HG03159 (cell line): Measurements from ENCODE around the gene PPP1R16B.

Experiments used
- ATAC-seq: cut with Tn5 transposase; IDR thresholded peaks from one replicate; pipeline ENCODE4 v1.9.1; 2021; ENCODE audit warnings: mild to moderate bottlenecking, moderate library complexity; ENCODE audit not compliant: unreplicated experiment

Gene PPP1R16B

DNA sequence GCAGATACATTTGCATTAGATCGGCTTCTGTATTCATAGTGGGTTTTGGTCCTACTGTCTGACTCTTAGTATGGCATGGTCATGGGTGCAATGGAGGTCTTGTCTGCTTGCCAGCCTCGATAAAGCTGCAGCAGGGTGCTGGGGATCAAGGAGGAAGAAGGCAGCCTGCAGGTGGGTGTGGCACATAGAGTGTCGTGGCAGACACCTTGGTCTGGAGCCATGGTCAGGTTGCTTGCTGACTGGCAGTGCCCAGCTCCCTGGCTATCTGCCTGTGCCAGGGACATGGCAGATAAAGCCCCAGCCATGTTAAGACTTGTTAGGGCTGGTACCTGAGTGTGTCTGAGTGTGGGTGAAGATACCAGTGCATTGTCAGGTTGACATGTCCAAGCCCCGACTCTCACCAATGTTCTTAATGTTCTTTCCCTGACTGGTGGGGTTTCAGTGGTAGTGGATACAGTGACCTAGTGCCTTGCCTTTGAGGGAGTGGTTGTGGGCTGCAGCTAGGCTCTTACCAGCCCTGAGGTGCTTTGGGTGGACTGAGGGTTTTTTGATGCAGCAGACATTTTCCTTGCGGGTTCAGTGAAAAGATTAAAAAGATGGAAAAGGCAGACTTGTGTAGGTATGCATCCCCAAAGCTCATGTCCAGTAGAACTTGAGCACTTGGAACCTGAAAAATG is 122.5 kb downstream of the PPP1R16B start:
- ATAC-seq, result no peak

DNA sequence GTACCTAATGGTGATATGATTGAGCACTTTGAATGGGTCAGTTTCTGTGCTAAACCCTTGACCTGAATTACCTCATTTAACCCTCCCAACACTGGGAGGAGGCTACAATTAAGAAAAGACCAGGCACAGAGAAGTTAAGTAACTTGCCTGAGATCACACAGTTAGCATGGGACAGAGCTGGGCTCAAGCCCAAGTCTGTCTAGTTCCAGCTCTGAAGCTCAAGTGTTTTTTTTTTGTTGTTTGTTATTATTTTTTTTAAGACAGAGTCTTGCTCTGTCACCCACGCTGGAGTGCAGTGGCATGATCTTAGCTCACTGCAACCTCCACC is 124.7 kb downstream of the PPP1R16B start:
- no peak for ATAC-seq

DNA sequence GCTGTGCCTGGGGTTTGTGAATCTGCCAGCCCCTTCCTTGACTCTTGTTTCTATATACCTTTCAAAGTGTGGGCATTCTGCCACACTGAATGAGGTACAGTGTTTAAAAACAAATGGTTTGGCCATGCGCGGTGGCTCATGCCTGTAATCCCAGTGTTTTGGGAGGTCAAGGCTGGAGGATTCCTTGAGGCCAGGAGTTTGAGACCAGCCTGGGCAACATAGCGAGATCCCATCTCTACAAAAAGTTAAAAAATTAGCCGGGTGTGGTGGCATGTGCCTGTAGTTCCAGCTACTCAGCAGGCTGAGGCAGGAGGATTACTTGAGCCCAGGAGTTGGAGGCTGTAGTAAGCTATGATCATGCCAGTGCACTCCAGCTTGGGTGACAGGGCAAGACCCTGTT is 126.5 kb downstream of the PPP1R16B start:
- no peak for ATAC-seq

DNA sequence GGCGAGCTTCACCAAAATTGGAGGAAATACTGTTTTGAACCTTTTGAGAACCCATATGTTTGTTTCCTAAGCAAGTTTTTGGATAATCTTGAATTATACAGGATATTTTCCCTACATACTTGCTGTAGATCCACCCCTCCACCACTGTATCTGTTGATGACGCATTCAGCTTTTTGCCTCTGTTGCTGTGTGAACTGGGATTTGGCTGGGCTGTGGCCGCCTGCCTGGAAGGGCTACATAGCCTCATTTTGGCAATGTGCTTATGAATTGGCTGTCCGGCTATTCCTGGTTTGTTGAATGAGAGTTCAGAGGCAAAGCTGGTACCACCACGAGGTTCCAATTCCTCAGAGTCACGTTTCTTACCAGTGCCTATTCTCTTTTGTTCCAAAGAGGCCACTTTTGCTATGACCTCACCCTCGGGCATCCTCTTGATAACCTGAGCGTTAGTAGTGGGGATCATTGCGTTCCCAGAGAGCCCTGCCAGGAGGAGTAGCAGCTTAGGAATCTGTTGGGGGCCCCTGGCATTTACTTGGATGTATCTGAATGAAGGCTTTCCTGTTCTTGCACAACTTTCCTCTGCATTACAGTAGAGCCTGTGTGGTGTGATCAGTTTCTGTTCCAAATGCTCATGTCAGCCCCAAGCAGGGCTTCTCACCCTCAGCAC is 127.1 kb downstream of the PPP1R16B start:
- no peak for ATAC-seq

DNA sequence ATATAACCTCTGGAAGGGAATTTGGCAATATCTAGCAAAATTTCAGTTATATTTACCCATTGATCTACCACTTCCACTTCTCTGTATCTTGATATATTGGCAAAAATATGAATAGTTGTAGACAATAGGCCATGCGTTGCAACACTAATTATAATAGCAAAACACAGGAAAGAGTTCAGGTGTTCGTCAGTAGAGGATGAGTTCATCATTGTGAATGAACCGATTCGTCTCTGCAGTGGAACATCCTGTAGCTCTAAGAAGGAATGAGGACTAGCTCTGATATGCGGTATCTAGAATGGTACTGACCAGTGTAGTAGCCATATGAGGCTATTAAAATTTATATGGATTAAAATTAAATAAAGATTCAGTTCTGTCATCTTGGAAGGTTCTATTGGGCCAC is 129.0 kb downstream of the PPP1R16B start:
- no peak for ATAC-seq

DNA sequence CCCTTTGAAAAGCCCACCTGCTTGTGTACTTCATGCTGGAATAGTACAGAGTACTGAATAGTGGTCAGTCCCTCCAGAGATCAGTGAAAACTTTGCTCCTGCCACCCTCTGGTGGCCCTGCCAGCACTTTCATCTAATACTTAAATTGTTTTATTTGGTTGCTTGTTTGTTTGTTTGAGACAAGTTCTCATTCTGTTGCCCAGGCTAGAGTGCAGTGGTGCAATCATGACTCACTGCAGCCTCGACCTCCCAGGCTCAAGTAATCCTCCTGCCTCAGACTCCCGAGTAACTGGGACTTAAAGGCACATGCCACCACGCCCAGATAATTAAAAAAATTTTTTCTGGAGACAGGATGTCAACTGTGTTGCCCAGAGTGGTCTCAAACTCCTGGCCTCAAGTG is 129.8 kb downstream of the PPP1R16B start:
- no peak for ATAC-seq

DNA sequence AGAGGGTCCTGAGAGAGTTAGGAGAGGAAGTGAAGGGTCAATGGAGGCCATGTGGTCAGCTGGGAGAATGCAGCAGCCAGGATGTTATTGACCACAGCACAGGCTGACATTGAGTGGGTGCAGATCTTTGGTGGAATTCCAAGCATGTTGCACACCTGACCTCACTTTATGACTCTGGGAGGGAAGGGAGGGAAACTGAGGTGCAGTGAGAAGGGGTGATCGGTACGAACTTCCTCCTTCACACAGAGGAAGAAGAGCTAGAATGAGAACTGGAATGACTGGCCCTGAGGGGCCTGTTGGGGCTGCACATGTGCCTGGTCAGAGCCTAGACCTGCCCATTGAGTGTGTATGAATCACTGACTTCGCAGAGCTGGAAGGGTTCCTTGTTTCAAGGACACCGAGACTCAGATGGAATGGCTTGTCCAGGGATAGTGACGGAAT is 130.5 kb downstream of the PPP1R16B start:
- ATAC-seq, result no peak

DNA sequence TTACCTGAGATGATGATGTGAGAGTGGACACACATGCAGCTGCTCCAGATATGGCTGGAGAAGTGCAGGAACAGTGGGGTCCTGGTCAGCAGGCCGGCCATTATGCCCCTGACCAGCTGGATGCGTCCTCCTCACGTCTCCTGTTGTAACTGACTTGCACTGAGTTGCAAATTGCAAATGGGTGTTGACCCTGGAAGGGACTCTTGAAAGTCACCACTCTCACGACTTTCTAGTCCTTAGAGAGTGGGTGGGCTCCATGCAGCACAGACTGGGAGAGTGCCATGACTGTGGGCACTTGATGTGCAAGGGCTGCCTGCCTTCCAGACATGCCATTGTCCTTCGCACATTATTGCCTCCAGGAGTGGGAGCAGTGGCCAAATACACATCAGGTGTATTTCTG is 131.5 kb downstream of the PPP1R16B start:
- no peak for ATAC-seq

DNA sequence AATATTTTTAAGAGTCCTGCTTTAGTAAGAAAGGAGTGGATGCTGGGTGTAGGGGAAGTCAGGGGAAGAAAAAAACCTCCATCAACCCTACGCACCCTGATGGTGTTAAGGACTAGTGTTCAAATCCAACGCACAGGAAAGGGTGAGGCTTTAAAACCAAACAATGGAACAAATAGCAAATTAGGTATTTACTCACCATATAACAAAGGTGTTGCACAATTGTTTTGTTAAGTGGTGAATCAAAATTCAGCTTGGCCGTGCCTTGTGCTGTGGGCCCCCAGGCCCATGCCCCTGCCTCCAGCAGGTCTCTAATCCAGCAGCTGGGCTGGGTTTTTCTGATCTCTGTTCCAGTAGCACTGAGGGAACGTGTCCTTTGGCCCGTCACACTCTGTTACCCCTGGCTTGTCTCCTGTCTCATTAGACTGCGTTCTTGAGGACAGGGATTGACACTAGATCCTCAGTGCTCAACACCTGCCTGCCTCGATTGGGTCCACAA is 132.5 kb downstream of the PPP1R16B start:
- ATAC-seq, result no peak

DNA sequence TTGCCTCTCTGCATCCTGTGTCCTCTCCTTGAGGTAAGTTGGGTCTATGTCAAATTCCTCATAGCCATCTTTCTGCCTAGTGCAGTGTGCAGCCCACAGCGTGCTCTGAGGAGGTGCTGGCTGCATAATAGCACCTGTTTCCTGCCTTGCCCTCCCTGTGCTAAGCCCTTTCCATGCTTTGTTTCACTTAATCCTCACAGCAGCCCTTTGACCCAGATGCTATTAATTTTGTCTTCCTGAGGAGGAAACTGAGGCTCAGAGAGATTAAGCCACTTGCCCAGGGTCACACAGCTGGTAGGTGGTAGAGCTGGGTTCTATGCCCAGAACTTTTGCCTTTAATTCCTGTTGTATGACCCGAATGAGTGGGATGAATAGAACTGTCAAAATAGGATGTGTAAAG is 134.2 kb downstream of the PPP1R16B start:
- ATAC-seq, result no peak

DNA sequence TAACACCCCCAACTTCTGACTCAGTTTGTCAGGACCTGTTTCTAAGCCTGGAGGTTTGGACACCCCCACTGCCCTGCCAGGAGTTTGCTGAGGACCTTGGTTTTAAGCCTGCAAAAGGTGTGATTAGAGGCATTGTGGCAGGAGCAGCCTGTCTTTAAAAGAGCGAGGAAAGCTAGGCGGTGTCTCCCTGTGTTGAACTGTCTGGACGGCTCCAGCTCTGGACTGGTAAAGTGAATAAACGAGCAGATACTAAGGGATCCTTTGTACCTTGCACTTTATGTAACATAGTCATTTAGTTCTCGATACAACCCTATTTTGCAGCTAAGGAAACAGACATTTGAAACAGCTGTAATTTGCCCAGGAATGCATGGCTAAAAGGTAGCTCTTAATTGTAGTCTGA is 135.1 kb downstream of the PPP1R16B start:
- ATAC-seq, result no peak

DNA sequence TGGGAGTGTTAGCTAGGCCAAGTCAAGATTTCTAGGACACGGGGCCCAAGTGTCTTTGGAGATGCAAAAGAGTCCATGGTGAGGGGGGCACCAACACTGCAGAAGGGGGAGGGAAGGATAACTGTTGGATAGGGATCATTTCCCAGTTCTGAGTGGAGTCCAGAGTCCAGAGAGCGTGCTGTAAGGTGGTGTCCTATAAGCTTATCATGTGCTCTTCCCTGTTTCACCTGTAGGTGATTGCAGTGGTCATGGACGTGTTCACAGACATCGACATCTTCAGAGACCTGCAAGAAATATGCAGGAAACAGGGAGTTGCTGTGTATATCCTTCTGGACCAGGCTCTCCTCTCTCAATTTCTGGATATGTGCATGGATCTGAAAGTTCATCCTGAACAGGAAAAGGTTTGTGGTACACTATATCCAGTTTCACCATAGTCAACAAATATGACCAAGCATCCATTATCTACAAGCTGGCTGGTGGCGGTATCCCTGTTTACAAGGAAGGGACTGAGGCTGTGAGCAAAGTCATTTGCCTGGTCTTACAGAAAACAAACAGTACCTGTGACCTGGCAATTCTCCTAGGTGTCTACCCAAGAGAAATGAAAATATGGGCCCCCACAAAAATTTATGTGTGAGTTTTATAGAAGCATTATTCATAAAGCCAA is 136.4 kb downstream of the PPP1R16B start:
- ATAC-seq, result no peak

DNA sequence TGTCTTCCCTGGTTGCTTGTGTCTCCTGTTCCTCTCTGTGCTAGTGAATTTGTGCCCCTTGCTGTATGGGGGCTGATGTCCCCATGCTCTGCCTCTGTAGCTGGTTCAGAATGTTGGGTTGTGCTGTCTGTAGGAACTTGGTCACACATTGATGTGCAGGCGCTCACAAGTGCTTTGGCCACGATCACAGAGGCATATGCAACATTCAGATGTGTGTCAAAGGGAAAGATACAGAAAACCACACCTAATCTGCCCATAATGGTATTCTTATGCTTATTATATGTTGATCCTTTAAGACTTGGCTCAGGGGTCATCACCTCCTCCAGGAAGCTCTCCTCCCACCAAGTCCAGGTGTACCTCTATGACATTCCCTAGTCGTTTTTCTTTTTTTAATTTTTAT is 139.5 kb downstream of the PPP1R16B start:
- ATAC-seq, result no peak

DNA sequence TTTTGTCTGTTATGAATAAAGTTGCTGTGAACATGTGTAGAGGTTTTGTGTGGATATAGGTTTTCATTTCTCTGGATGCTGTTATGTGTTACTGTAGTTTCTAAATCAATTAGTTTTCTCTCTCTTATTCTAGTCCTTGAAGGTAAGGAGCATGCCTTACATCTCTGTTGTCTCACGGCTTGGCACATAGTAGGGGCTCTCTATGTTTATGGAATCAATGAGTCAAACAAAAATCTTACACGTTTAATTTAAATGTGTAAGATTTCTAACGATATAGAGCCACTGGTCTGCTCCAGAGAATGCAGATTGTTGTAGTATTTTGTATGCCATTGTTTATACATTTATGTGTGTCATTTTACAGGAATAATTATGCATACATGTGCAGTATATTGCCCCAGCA is 141.3 kb downstream of the PPP1R16B start:
- ATAC-seq, result no peak

DNA sequence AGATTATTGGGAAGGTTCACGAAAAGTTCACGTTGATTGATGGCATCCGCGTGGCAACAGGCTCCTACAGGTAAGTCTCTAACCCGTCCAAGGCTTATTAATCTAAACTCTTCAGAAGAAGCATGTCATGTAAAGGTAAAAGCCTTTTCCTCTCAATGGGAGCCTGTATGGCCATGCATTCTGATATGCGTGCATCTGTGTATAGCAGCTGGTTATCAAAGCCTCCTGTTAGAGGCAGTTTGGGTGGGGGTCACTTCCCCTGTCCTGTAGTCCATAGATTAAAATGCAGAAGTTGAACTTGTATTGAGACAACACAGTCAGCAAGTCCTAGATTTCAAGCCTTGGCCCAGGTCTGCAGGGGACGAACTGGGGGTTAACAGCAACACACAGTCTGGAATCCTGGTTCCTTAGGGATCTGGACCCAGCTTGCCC is 142.4 kb downstream of the PPP1R16B start:
- ATAC-seq, result no peak

DNA sequence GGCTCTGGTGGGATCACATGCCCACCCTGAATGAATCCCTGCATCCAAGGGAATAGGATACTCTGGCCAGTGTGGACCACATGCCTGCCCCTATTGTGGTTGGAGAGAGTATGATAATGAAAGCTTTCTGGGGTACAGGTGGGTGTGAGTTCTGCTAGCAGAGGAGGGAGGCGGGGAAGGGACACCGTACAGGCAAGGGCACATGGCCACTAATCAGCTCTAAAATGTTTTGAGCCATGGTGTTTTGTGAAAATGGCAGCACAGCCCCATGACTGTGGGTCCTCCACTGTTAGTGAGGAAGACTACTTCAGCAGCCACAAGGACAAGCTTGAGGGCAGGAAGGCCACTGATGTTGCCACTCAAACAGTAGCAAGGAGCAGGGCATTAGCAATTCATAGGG is 144.8 kb downstream of the PPP1R16B start:
- ATAC-seq, result no peak

DNA sequence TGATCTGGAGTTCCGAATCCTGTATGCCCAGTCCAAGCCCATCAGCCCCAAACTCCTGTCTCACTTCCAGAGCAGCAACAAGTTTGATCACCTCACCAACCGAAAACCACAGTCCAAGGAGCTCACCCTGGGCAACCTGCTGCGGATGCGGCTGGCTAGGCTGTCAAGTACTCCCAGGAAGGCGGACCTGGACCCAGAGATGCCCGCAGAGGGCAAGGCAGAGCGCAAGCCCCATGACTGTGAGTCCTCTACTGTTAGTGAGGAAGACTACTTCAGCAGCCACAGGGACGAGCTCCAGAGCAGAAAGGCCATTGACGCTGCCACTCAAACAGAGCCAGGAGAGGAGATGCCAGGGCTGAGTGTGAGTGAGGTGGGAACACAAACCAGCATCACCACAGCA is 146.1 kb downstream of the PPP1R16B start:
- no peak for ATAC-seq

DNA sequence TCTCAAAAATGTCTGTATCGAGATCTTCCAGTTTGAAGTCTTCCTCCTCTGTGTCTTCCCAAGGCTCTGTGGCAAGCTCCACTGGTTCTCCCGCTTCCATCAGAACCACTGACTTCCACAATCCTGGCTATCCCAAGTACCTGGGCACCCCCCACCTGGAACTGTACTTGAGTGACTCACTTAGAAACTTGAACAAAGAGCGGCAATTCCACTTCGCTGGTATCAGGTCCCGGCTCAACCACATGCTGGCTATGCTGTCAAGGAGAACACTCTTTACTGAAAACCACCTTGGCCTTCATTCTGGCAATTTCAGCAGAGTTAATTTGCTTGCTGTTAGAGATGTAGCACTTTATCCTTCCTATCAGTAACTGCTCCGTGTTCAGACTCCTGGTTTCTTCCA is 146.7 kb downstream of the PPP1R16B start:
- no peak for ATAC-seq

DNA sequence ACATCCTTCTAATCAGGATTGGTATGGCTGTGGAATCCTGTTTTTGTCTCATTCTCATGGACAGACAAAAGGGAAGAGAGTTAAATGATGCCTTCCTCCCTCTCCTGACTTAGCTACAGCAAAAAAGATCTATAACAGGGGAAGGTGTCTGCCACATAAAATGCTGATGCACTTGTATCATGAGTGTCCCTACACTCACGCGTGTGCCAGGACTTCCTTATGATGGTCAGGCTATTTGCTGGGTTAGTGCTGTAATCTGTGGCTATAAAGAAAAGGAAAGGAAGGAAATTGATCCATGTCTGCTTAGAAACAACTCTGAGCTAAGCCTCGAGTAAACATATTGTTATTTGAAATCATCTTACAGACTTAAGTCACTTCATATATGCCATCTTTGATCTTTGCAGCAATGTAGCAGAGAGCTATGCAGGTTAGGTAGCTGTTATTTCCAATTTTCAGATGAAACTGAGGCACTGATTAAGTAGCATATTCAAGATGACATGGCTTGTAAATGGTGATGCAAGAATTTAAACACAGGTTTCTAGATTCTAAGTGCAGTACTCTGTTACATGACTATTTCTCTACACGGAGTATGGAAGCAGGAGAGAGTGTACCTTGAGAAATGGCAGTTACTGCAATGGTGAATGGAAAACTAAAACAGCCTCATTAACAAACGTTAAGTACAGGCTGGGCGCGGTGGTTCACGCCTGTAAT is 148.3 kb downstream of the PPP1R16B start:
- no peak for ATAC-seq

DNA sequence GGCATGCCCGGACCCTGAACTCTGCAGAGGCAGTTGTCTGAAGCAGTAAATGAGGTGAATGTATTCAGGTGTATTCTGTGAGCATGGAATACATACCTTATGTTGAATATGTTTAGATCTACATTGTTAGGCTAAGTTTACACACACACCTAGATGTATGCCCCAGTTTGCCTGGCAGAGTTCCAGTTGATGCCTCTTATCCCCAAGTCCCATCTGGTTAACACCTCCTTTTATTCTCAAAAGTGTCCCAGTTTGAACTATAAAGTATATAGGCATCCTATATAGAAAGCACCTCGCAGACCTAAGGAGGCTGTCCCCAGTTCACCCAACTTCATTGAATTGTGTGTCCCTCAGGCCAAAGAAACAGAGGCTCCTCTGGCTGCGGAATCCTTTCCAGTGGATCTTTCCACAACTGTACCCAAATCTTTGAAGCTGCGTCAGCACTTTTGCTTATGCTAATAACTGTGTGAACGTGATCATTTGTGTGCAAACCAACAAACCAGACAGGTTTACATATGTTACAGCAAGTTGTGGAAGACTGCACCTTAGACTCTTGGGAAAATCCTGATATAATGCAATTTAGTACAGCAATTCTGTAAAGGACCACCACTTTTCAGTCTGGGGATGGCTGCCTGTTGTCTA is 151.9 kb downstream of the PPP1R16B start:
- no peak for ATAC-seq

DNA sequence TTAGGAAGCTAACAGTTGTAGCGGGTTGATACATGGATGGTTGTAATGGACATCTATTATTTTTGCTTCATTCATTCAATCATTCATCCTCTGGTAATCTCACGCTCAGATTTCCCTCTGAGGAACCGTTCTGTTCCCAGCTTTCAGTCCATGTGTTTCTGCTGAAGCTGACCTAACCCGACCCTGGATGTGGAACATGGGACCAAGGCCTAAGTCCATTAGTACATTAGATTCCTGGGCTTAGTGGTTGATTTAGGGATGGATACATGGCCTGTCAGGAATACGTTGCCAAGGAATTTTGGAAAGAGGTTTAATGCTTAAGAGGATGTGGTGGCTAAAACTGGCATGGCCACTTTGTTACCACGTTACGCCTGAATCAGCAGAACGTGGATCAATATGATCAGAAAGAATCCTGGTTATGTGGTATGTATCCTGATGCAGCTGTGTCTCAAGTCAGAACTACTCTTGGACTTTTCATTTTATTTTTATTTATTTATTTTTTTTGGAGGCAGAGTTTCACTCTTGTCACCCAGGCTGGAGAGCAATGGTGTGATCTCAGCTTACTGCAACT is 152.5 kb downstream of the PPP1R16B start:
- ATAC-seq, result no peak
